Mucosa of descending colon (tissue), 3 donors: ENCODE results near the gene NUDT2. TPM values are rescaled to one million over a fixed set of nuclear protein-coding genes. Genes with fewer than 3 reads are reported as not detected.

Source experiments
- ATAC-seq: fragments of 200-7000 bp; cut with Tn5 transposase; one replicate; pipeline ENCODE4 v1.9.1; 2020; ENCODE audit warnings: mild to moderate bottlenecking, moderate library complexity
- DNase-seq, 3 donors: peaks; one replicate each; pipeline ENCODE4 v3.0.0-alpha.2; 2020
- H3K36me3 ChIP-seq: fragments of 200-600 bp; one replicate; pipeline ENCODE4 v1.8.0; 2021; ENCODE audit warnings: low read depth, mild to moderate bottlenecking
- H3K4me1 ChIP-seq: fragments of 200-600 bp; one replicate; pipeline ENCODE4 v1.8.0; 2021; ENCODE audit warnings: low read depth, mild to moderate bottlenecking
- H3K4me3 ChIP-seq: fragments of 200-600 bp; one replicate; pipeline ENCODE4 v1.8.0; 2021; ENCODE audit warnings: mild to moderate bottlenecking
- H3K9me3 ChIP-seq: fragments of 200-600 bp; one replicate; pipeline ENCODE4 v1.8.0; 2021; ENCODE audit warnings: mild to moderate bottlenecking
- CTCF ChIP-seq: fragments of 200-600 bp; IDR thresholded peaks from one replicate; pipeline ENCODE4 v1.8.0; 2022; ENCODE audit warnings: antibody characterized with exemption, mild to moderate bottlenecking
- intact Hi-C, 2 donors: fragments of 100-400 bp; cut with DNase I in 1 of 2; cut with micrococcal nuclease in 1 of 2; formaldehyde crosslinking; loops; one replicate each; pipeline versions ENCODE4 v1.11.0 to v1.11.1; 2022; cut with DNase I, micrococcal nuclease
- total RNA-seq, 3 donors: library from RNA; stranded (reverse); fragmentation: NEBNext Ultra II Directional in 2 of 3; extraction: Animal tissue kit (Norgen Biotek cat#: 25700) in 2 of 3; gene quantifications; one replicate each; pipeline versions ENCODE4 v1.2.1 to v1.2.4, GENCODE V29; 2021 to 2023
- donor health status: DM: no; HTN: no; CAD: no; lungs with moderate emphysema.
- donor health status: DM: no; HTN: no; CAD: no.
- donor health status: DM: no; HTN: yes; CAD: no.

Gene NUDT2
- total RNA-seq, 3 donors from 2014 or later = 14.9 to 19.9 (median 17.2) TPM

GRCh38 chr9:34369636-34370035, 40.3 kb downstream of the NUDT2 start:
- peaks cover 4% of the 10 kb centered on the region for H3K4me1 ChIP-seq
- ATAC-seq (no peak), DNase-seq (no peak)
- no peak for TF ChIP-seq CTCF
- no peaks in the 10 kb centered on the region for H3K36me3 ChIP-seq
- intact Hi-C loops = no loop called here
- no peak overlapping the region for H3K4me3 ChIP-seq
- no peaks in the 10 kb centered on the region for H3K9me3 ChIP-seq

- intact Hi-C loops = no loop called here
- no peak for DNase-seq
- no peak for ATAC-seq
- no peaks in the 10 kb centered on the region for H3K9me3 ChIP-seq
- no peaks in the 10 kb centered on the region for H3K36me3 ChIP-seq
- peaks cover 4% of the 10 kb centered on the region for H3K4me1 ChIP-seq
- TF ChIP-seq CTCF = no peak
- H3K4me3 ChIP-seq = no peak overlapping the region
These were observed 41.1 kb downstream of the NUDT2 start for GRCh38 chr9:34370335-34370969.

- DNase-seq = no peak
- ATAC-seq = no peak
- Histone ChIP-seq H3K9me3 (no peaks in the 10 kb centered on the region), H3K36me3 (no peaks in the 10 kb centered on the region), H3K4me1 (peaks cover 4% of the 10 kb centered on the region), H3K4me3 (no peak overlapping the region)
- intact Hi-C loops = no loop called here
- TF ChIP-seq CTCF = no peak
These were observed 41.9 kb downstream of the NUDT2 start for GRCh38 chr9:34370970-34371880.

- Histone ChIP-seq H3K4me3 (no peak overlapping the region), H3K36me3 (no peaks in the 10 kb centered on the region), H3K4me1 (peaks cover 4% of the 10 kb centered on the region), H3K9me3 (no peaks in the 10 kb centered on the region)
- ATAC-seq (no peak), DNase-seq (no peak)
- intact Hi-C loops = no loop called here
- no peak for TF ChIP-seq CTCF
These were observed 42.6 kb downstream of the NUDT2 start for GRCh38 chr9:34371886-34372466.

- Histone ChIP-seq H3K4me1 (peaks cover 6% of the 10 kb centered on the region), H3K4me3 (no peak overlapping the region), H3K9me3 (no peaks in the 10 kb centered on the region), H3K36me3 (no peaks in the 10 kb centered on the region)
- no peak for DNase-seq
- no peak for ATAC-seq
- intact Hi-C loops = no loop called here
- TF ChIP-seq CTCF = no peak
These were observed 43.2 kb downstream of the NUDT2 start for GRCh38 chr9:34372467-34373011.
